Activated CD4-positive, alpha-beta T cell treated with anti-CD3 and anti-CD28 coated beads, Interleukin-2, Interleukin-4, amounts not matched to agents 100 ng/mL and 50 ng/mL, durations not matched to agents 16 hours and 8 hours (primary cell): Measurements from ENCODE around the gene AZI2.
A peak's percentile ranks its signal among the peaks of the same experiment; 100 is the strongest.

Experiments used
- DNase-seq: peaks from one replicate; pipeline ENCODE4 v3.0.0-alpha.2; 2020; ENCODE audit warnings: low spot score

AZI2 gene

DNA sequence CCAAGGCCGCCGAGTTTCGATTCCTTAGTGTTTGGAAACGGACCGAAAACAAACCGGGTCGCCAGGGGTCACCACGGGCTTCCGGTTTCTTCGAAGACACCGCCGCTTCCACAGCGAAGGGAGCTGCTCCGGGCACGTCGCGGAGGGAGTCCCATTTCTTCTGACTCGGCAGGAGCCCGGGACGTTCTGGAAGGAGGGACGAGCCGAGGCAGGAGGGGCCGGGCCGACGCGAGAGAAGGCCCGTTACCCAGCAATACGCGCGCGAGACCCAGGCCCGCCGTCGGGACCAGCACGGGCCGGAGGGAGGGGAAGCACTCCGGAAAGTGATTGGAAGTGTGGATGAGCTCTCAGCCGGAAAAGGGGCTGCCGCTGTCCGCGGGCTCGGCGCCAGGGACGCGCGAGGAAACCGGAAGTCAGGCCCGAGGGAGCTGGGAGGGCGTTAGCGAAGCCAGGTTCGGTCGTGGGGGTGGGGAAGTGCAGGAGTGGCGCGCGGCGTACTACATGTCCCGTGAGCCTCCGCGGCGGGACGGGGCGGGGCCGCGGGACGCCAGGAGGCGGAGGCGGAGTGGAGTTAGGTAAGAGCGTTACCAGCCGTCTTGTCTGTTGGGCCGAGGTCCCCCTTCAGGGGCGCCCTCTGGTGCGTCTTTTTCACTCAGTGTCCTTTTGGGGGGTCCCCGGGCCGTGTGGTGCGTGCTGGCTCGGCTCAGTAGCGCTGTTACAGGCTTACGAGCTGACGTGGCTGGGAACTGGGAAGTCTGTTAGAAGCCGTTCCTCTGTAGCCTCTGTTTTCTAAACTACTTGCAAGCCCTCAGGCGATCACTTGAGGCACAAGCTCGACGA is at the start of gene AZI2, which contains the start of gene ZCWPW2:
AZI2 (minus strand) TSS at position 196 of the 840 bp plus-strand sequence. CDS start 8,207 bp downstream, outside the sequence.
ZCWPW2 (plus strand) TSS at position 93 of the 840 bp plus-strand sequence. CDS start 64,348 bp downstream, outside the sequence.
- DNase-seq = peak; percentile 92

DNA sequence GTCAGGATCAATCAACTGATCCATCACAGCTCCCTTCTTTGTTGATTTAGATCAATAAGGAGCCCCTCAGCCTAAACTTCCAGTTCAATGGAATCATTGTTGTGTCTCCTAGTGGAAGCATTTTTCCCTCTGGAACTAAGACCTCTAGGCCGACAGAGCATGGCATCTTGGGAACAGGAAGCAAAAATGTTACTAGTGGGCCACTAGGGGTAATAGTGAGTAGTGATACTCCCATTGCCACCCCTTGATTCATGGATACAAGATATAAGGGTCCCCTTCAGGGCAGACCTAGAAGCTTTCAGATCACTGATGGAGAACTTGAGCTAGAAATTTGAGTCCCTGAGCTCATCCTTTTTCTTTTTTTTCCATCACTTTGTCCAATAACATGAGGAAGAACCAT is 40.4 kb upstream of the AZI2 start:
- DNase-seq = no peak

GRCh38 chr3:28386049-28386448 is 37.4 kb upstream of the AZI2 start:
- no peak for DNase-seq

- DNase-seq = no peak
Observed at GRCh38 chr3:28376424-28376823, 27.8 kb upstream of the AZI2 start.

GRCh38 chr3:28349469-28350000 is 911 bp upstream of the AZI2 start:
- DNase-seq = no peak

GRCh38 chr3:28348265-28348628 is 377 bp downstream of the AZI2 start:
- DNase-seq = no peak

DNA sequence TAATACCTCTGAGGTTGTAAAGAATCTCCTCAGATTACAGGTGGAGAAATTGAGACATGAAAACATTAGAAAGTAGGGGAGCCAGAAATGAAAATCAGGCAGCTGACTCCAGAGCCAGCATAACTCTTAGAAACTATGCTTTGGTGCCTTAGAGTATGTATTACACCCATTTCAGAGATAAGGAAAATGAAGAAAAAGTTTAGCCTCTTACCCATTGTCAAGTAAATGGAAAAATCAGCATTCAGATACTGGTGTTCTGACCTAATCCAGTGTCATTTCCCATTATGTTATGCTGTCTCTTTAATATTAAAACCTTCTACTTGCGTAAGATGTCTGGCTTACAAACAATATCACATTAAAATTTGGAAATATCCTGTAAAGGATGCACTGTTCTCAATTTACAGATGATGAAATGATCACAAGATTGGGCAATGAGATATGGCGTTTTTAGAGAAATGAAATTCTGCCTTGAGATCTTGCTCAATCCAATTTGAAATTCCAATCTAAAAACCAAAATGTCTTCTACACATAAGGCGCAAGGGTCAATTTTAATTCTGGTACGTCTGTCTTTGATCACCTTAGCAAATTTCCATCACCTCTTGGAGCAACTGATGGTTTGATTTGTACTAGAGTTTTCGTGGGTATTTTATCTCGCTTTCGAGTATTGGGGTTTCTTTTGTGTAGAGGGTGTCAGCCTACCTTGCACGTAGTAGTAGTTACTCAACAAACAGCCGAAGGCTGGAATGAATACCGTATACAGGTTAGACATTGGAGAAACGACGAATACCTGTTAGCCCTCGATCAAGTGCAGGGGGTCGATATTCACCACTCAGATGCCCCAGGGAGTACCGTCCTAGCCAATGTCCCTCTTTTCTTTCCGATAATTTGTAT is 1.0 kb downstream of the AZI2 start:
- DNase-seq = no peak

GRCh38 chr3:28345690-28346089 is 2.9 kb downstream of the AZI2 start:
- no peak for DNase-seq

- DNase-seq = no peak
Observed at GRCh38 chr3:28343144-28343543, 5.5 kb downstream of the AZI2 start.

DNA sequence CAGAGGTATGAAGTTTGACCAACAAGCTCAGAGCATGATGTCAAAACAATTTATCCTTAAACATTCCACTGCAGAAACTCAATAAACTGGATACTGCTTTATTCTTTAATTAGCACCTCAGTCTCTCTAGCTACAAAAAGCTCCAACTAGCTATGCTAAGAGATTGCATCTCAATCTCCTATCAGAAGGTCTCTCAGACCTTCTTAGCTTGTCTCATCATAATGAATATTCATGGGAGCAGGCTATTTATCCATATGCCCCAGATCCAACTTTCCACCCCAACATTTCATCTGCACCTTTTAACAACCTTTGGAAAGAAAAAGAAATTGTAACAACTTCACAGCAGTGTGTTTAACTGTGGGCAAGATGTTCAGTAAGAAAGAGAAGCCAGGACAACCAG is 11.4 kb downstream of the AZI2 start:
- no peak for DNase-seq

GRCh38 chr3:28335246-28335645 is 13.4 kb downstream of the AZI2 start:
- no peak for DNase-seq

GRCh38 chr3:28334552-28334951 is 14.1 kb downstream of the AZI2 start:
- no peak for DNase-seq

DNA sequence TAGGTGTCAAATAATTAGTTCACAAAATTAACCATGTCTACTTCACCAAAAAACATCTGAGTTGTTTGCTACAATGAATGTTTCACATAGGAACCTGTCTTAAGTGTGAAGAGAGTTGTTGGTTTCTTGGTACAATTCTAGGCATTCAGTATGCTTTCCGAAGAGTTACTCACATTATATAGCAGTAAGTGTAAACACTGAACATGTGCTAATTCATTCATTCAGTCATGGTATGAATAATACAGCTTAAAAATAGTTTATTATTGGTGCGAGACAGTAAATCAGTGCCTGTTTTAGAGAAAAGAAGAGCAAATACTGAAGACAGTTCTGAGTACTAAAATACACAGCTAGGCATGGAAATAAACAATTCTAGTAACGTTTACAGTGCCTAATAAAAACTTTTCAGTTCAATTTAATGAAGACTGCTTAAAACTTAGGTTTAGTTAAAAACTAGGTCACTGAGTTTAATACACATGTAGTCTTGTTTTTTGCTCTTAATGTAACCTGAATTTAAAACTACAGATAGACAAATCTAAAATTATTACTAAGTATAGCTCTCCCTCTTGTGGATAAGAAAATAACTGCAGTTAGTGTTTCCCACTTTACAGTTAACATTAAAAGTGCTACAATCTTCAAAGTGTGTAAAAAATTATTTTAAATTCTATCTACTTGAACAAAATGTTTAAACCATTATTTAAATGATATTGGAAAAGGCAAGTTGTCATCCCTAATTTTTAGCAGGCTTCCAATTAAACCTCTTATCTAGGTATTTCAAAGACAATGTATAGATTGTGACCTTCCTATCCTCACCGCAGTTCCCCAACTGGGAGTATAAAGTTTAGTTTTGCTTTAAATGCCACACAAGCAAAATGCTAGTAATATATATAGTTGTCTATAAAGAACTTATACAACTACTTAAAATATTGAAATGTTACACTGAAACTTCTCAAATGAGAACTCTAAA is 20.2 kb downstream of the AZI2 start:
- DNase-seq = peak; percentile 49

DNA sequence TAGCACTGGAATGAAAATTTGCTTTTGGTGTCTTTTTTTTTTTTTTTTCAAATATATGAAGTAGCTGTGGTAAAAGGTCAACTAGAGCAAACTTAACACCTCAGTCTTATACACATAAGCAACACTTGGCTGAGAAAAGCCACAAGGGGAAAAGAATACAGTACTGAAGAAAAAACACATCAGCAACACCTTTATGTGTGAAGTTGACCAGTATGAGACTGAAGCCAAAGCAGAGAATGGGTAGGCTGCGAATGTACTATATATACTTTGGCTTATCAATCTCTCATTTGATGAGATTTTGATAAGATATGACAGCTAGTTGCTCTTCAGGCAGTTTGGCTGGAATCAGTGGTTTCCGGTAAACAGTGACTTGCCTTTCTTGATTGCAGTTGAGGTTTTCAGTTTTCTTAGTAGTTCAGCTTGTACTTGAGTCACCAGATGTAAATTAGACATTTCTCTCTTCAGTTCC is 22.1 kb downstream of the AZI2 start:
- peak; percentile 90 for DNase-seq

GRCh38 chr3:28322464-28322863 is 26.2 kb downstream of the AZI2 start:
- no peak for DNase-seq

DNA sequence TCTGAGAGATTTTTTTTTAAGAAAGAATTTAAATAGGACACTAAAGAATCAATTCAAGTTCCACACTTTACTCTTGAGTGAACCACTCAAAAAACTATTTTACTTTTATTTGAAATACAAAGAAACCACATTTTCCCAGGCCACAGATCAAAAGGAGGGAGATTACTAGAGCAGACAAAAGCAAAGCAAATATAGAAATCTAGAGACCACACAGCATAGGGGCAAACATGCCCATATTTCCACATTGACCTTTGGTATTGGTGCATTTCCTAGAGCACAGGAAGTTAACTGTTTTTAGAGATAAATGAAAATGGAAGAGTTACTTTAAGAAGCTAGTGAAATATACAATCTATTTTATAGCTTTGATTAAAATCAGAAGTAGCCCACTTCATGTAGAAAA is 27.6 kb downstream of the AZI2 start:
- DNase-seq = no peak

DNA sequence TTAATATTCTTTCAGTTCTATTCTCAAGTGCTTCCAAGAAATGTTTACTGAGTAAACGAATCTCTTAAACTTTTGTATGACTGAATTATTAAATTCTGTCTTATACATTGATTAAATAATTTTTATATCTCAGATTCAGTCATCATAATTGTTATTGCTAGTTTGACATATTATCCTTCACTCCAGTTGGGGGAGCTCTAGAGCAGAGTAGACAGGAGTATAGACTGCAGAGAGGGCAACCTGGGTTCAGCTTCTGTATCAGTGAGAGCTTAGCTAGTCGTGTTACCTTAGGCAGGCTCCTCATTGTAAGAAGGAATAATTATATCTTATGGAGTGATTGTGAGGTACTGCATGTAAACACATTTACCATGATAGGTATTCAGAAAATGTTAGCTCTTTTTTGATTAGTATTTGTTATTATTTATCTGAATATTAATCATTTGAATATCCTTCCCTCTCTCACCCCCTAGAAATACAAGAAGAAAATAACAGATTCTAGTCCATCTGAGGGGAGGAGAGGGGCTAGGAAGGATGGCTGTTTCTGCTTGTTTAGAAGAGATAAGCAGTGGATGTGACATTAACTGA is 31.1 kb downstream of the AZI2 start:
- DNase-seq = peak; percentile 63

DNA sequence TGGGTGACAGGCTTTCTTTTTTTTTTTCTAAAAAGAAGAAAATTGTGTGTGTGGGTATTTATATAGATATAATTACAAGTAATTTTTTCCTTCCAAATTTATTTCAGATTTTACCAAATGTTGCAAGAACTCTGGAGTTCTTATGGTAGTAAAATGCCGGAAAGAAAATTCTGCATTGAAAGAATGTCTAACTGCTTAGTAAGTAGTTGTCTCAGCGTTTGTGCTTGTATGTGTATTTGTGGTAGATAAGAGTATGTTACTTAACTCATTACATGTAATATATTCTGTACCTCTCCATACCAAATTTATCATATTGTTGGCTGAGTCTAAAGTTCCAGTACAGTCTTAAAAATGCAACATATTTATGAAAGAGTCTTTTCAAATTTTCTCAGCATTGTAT is 32.4 kb downstream of the AZI2 start:
- DNase-seq = no peak

DNA sequence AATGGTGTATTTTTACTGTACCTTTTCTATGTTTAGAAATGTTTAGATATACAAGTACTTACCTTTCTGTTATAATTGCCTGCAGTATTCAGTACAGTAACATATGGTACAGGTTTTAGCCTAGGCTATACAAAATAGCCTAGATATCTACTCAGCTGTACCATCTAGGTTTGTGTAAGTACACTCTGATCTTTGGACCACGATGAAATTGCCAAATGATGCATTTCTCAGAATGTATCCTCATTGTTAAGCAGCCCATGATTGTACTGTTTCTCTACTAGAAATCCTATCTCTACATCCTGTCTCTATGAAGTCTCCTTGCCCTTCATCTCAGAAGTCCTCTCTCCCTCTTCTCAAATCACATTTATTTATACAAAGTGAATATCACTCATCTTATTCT is 32.9 kb downstream of the AZI2 start:
- no peak for DNase-seq

GRCh38 chr3:28308196-28308595 is 40.4 kb downstream of the AZI2 start:
- no peak for DNase-seq

DNA sequence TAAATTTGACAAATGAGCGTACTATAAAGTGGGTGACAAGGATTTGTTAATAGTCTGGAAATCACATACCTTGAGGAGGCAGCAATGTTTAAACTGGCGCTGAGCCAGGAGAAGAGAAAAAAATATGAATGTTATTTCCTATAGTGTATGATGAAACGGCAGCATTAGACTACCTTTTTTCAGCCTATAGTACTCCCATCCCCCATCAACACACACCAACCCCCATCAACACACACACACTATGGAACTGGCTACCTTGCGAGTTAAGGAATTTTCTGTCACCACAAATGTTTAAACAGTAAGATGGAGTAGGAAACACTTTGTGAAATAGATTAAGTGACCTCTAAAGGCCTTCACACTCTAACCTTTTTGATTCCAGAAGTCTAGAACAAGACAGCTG is 46.9 kb downstream of the AZI2 start:
- no peak for DNase-seq
